A549 treated with AZD9567 at 1 μM for 4 hours (cell line): ENCODE data around the gene MYLK2. TPM values are rescaled to one million over a fixed set of nuclear protein-coding genes. Genes with fewer than 3 reads are reported as not detected.

ENCODE experiments used
- total RNA-seq: library from RNA; stranded (reverse); fragments of 200-300 nt; extraction: Qiagen RNA extraction; gene quantifications from 5 replicates; pipeline ENCODE4 v1.2.3, GENCODE V29; 2022; ENCODE audit not compliant: insufficient read depth

The MYLK2 gene
- total RNA-seq = 0.37 to 1.00 TPM (median 0.52 TPM) in 4 of 5 replicates, not detected in the other

DNA sequence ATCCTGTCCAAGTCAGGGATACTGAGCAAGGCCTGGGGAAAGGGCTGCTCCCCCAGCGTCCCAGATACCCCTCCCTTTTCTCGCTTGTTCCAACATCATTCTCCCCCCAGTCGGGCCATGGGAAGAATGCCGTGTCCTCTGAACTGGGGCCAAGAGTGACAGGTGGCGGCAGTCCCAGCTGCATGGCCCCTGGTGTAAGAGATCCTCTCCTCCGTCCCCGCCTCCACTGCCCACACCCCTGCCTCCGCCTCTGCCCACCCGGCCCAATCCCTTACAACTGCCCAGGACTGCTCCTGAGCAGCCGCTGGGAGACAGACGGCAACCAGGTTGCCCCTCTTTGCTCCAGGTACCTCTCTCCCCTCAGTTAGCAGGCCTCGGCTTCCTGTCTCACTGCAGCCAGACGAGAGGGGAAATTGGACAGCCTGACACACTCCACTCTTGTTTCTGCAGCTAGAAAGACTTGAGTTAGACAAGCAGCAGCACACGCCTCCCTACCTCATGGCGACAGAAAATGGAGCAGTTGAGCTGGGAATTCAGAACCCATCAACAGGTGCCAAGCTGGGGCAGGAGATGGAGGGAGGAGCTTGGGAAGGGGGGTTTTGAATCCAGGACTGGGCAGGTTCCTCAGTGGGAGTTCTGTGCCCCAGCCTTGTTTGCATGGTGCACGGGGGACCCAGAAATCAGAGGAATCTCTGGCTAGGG lies at the start of gene MYLK2:
Gene MYLK2 (plus strand): TSS at position 274 of the 702 bp plus-strand sequence. CDS start 225 bp downstream, at position 499.

DNA sequence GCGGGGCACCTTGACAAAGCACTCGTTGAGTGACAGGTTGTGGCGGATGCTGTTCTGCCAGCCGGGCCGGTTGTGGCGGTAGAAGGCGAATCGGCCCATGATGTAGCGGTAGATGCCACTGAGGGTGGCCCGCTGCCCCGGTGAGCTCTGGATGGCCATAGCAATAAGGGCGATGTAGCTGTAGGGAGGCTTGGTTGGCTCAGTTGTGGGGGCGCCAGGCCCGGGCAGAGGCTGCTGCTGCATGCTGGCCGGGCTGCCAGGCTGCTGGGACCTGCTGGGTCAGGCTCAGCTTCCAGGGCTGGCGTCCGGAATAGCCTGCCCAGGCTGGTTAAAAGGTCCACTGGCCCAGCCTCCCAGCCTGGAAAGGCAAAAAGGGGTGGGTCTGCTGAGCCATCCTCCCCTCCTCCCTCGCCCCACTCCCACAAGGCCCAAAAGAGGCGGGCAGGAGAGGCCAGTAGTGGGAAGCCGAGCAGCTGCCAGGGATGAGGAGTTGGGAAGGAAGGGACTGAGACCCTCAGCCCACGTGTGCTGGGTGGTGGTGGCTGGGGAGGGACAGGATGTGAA lies 26.2 kb downstream of the MYLK2 start, which contains the start of gene FOXS1:
Gene FOXS1 (minus strand): TSS at position 305 of the 564 bp plus-strand sequence. CDS start 62 bp downstream, at position 243.

DNA sequence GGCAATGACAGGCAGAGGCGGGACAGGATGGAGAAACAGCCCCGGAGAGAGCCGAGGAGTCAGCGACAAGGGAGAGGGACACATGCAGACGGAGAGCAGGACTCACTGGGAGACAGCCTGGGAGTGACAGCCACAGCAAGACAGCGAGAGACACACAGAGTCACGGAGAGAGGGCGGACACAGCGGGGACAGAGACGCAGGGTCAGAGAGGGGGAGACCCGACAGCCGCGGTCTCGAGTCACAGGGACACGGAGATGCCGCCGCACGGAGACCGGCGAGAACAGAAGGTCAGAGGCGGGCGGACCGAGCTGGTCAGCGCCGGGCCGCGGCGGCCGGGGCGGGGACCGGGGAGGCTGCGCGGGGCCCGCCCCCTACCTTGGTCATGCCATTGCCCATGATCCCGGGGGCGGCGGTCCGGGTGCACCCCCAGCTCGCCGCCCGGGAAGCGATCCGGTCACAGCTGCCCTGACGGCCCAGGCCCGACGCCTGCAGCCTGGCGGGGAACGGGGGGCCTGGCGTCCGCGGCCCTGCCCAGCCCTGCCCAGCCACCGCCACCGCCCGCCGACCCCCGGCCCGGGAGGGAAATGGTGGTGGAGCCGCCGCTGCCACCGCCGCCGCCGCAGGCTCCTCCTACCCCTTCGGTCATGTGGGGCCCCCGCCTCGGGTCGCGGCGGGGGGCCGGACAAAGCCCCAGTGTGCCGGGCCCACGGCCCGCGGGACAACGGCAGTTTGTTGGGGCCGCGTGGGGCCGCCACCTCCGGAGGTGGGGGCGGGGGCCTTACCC lies 51.0 kb downstream of the MYLK2 start, which contains the start of the genes DUSP15 and TTLL9:
Gene DUSP15 (minus strand): TSS at position 586 of the 784 bp plus-strand sequence. CDS start 190 bp downstream, at position 396.
Gene TTLL9 (plus strand): TSS at position 693 of the 784 bp plus-strand sequence. CDS start 493 bp downstream, outside the sequence.

Other genes with a start within 250 kb of the MYLK2 start
- 404 to 603 TPM (median 466 TPM) in 5 replicates for gene ID1, start 214.1 kb upstream of the MYLK2 start, total RNA-seq
- not detected in 5 replicates for gene COX4I2, start 181.4 kb upstream of the MYLK2 start, total RNA-seq
- gene BCL2L1, start 96.5 kb upstream of the MYLK2 start, total RNA-seq = 255 to 274 TPM (median 268 TPM) in 5 replicates
- 91.0 to 117 TPM (median 98.2 TPM) in 5 replicates for gene TPX2, start 80.1 kb upstream of the MYLK2 start, total RNA-seq
- 0.12 to 0.47 TPM (median 0.29 TPM) in 4 of 5 replicates, not detected in the other for gene FOXS1, start 26.2 kb downstream of the MYLK2 start, total RNA-seq
- 0.73 to 1.0 TPM (median 0.88 TPM) in 4 of 5 replicates, not detected in the other for gene DUSP15, start 51.2 kb downstream of the MYLK2 start, total RNA-seq
- gene TTLL9, start 51.3 kb downstream of the MYLK2 start, total RNA-seq = 0.03 to 0.15 TPM (median 0.11 TPM) in 4 of 5 replicates, not detected in the other
- 30.6 to 37.3 TPM (median 34.6 TPM) in 5 replicates for gene PDRG1, start 132.7 kb downstream of the MYLK2 start, total RNA-seq
- gene XKR7, start 148.8 kb downstream of the MYLK2 start, total RNA-seq = 0.01 TPM in 4 of 5 replicates, not detected in the other
- gene CCM2L, start 191.1 kb downstream of the MYLK2 start, total RNA-seq = 0.36 to 0.63 TPM (median 0.50 TPM) in 4 of 5 replicates, not detected in the other
- 0.03 to 0.09 TPM (median 0.09 TPM) in 4 of 5 replicates, not detected in the other for gene HCK, start 232.9 kb downstream of the MYLK2 start, total RNA-seq